ENCODE measurements around the gene SETD3.

- no peak for TF ChIP-seq EZH2 (IDR thresholded peaks at IDR 0.05; ENCODE audit: borderline replicate concordance, low read length)
- TF ChIP-seq, protein P1, sequence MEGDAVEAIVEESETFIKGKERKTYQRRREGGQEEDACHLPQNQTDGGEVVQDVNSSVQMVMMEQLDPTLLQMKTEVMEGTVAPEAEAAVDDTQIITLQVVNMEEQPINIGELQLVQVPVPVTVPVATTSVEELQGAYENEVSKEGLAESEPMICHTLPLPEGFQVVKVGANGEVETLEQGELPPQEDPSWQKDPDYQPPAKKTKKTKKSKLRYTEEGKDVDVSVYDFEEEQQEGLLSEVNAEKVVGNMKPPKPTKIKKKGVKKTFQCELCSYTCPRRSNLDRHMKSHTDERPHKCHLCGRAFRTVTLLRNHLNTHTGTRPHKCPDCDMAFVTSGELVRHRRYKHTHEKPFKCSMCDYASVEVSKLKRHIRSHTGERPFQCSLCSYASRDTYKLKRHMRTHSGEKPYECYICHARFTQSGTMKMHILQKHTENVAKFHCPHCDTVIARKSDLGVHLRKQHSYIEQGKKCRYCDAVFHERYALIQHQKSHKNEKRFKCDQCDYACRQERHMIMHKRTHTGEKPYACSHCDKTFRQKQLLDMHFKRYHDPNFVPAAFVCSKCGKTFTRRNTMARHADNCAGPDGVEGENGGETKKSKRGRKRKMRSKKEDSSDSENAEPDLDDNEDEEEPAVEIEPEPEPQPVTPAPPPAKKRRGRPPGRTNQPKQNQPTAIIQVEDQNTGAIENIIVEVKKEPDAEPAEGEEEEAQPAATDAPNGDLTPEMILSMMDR (conservative IDR thresholded peaks at IDR 0.05 in 1 of 2, IDR thresholded peaks at IDR 0.05 in 1 of 2; ENCODE audit: extremely low read depth in 1 of 2, insufficient read depth in 1 of 2, low read depth in 1 of 2, low read length in 2 of 2), result no peak
Observed at GRCh38 chr14:99388286-99388685, 92.4 kb downstream of the SETD3 start.
